NCI-H524 (cell line): ENCODE data around the gene MPO.

Source experiments
- DNase-seq, 2 experiments: peaks; one replicate each; lab custom pipeline; 2025; lab: John Stamatoyannopoulos, UW

MPO gene

GRCh38 chr17:58233543-58233942, 47.2 kb downstream of the MPO start:
- DNase-seq, result no peak

GRCh38 chr17:58232707-58233156, 48.0 kb downstream of the MPO start:
- no peak for DNase-seq

GRCh38 chr17:58231641-58232040, 49.1 kb downstream of the MPO start:
- DNase-seq, result no peak

GRCh38 chr17:58229881-58230280, 50.9 kb downstream of the MPO start:
- no peak for DNase-seq

GRCh38 chr17:58229384-58229783, 51.4 kb downstream of the MPO start:
- DNase-seq, result no peak

GRCh38 chr17:58228679-58229078, 52.1 kb downstream of the MPO start:
- no peak for DNase-seq

- DNase-seq, result no peak
Measured at GRCh38 chr17:58227733-58228132, 53.0 kb downstream of the MPO start.

DNA sequence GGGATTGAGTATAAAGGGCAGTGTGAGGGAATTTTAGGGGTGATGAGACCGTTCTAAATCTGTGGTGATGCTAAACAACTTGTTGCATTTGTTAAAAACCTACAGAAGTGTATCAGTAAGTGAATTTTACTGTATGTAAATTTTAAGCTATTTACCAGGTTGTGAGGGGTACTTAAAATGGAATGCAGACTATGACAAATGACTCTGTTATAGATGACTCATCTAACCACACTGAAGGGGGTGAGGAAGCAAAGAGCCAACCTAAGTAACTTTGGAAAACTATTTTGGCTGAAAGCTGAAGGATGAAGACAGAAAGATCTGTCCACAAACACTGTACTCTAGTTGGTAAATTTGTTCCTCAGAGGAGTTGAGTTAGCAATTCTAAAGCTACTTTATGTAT, 56.4 kb downstream of the MPO start:
- no peak for DNase-seq
